Ovary (tissue), 9 donors: ENCODE data around the gene C1QTNF1. TPM values are rescaled to one million over a fixed set of nuclear protein-coding genes. Genes with fewer than 3 reads are reported as not detected.
A peak's percentile ranks its signal among the peaks of the same experiment; 100 is the strongest.

Experiments
- DNase-seq, 5 donors: peaks; one replicate each; pipeline ENCODE4 v3.0.0-alpha.2; 2019 to 2020
- H3K27ac ChIP-seq, 2 donors: fragments of 200-600 bp; one replicate each; pipeline versions ENCODE4 v1.5.1 to v1.8.0; 2019 to 2022
- H3K27me3 ChIP-seq: fragments of 200-600 bp; one replicate; pipeline ENCODE4 v1.8.0; 2022
- H3K36me3 ChIP-seq: fragments of 200-600 bp; sonication (generic); one replicate; pipeline ENCODE4 v1.5.1; 2019
- H3K4me1 ChIP-seq: one replicate; pipeline ENCODE4 v1.8.1; 2013; ENCODE audit warnings: mild to moderate bottlenecking, moderate library complexity; ENCODE audit not compliant: insufficient read depth
- H3K4me3 ChIP-seq: fragments of 200-600 bp; sonication (generic); one replicate; pipeline ENCODE4 v1.5.1; 2017
- H3K9me3 ChIP-seq, 2 donors: fragments of 200-600 bp in 1 of 2; sonication (generic) in 1 of 2; one replicate each; pipeline versions ENCODE4 v1.5.1 to v1.8.1; 2013 to 2019; ENCODE audit warnings: mild to moderate bottlenecking in 1 of 2, moderate library complexity in 1 of 2
- EP300 ChIP-seq: sonication (generic); formaldehyde crosslinking; IDR thresholded peaks from one replicate; pipeline ENCODE4 v1.6.1; 2017; ENCODE audit warnings: antibody characterized with exemption
- POLR2A ChIP-seq: fragments of 450-650 bp; IDR thresholded peaks from one replicate; pipeline ENCODE4 v1.6.1; 2017; ENCODE audit warnings: antibody characterized with exemption, mild to moderate bottlenecking, moderate library complexity
- WGBS, 3 donors: extraction: QIAGEN DNeasy Blood & Tissue Kit in 1 of 3; methylation state at CpG; one replicate each; pipeline versions ENCODE4 v1.1.5 to v1.1.7; 2013 to 2017; 5-methylcytosine and 5-hydroxymethylcytosine counted together
- intact Hi-C, 4 donors: fragments of 100-400 bp; cut with DNase I; formaldehyde crosslinking; loops; one replicate each; pipeline versions ENCODE4 v1.11.0 to v1.15.1; 2022 to 2023
- polyA plus RNA-seq, 2 donors: library from polyadenylated mRNA; stranded (reverse); fragments of 200-250 nt in 1 of 2; fragments of 350-450 nt in 1 of 2; fragmentation: Illumina TruSeq in 1 of 2; extraction: RNeasy Lipid Tissue Mini Kit (QIAGEN cat#74804) in 1 of 2; gene quantifications; one replicate each; pipeline ENCODE4 v1.2.3, GENCODE V29; 2013 to 2014
- total RNA-seq, 7 donors: library from RNA; depleted of rRNA in 2 of 7; stranded (reverse); fragments of >200 nt in 2 of 7; fragmentation: NEBNext Ultra II Directional in 3 of 7; extraction: Animal tissue kit (Norgen Biotek cat#: 25700) in 3 of 7; gene quantifications; one replicate each; pipeline versions ENCODE4 v1.1.0 to v1.2.4, GENCODE V29; 2016 to 2023
- TF ChIP-seq, protein P1 (sequence below), 3 donors: fragments of 450-650 bp in 2 of 3; fragments of 200-600 bp in 1 of 3; IDR thresholded peaks; one replicate each; pipeline versions ENCODE4 v1.5.1 to v1.8.0; 2016 to 2022; ENCODE audit warnings: antibody characterized with exemption in 3 of 3, mild to moderate bottlenecking in 1 of 3
- donor health status: DM: no; HTN: no; CAD: no; lungs with moderate emphysema.
- donor health status: DM: no; HTN: no; CAD: no.
- donor health status: Bipolar disorder and iron deficiency.
- donor health status: DM: yes; HTN: yes; CAD: no.
- donor health status: DM: no; HTN: no; CAD: no.
- donor health status: DM: yes; HTN: yes; CAD: no.

Gene C1QTNF1
- total and polyA plus RNA-seq, 9 donors, result 17.9 to 85.9 (median 53.5) TPM

GRCh38 chr17:79011451-79012147 is 12.4 kb upstream of the C1QTNF1 start:
- intact Hi-C loops, result loop anchor here in 1 of 4 donors (10.0 kb wide), 1 partner anchor 383 kb away; no protein-coding TSS in a partner anchor
- no peak overlapping the region for H3K4me3 ChIP-seq
- TF ChIP-seq POLR2A (no peak), EP300 (no peak)
- TF ChIP-seq, protein P1, sequence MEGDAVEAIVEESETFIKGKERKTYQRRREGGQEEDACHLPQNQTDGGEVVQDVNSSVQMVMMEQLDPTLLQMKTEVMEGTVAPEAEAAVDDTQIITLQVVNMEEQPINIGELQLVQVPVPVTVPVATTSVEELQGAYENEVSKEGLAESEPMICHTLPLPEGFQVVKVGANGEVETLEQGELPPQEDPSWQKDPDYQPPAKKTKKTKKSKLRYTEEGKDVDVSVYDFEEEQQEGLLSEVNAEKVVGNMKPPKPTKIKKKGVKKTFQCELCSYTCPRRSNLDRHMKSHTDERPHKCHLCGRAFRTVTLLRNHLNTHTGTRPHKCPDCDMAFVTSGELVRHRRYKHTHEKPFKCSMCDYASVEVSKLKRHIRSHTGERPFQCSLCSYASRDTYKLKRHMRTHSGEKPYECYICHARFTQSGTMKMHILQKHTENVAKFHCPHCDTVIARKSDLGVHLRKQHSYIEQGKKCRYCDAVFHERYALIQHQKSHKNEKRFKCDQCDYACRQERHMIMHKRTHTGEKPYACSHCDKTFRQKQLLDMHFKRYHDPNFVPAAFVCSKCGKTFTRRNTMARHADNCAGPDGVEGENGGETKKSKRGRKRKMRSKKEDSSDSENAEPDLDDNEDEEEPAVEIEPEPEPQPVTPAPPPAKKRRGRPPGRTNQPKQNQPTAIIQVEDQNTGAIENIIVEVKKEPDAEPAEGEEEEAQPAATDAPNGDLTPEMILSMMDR (IDR thresholded peaks at IDR 0.05), result no peak
- no peak overlapping the region for H3K27ac ChIP-seq
- H3K4me1 ChIP-seq, result peaks cover 14% of the 10 kb centered on the region
- H3K27me3 ChIP-seq, result no peaks in the 10 kb centered on the region
- WGBS, 3 donors, result 62 to 74% (median 64%) methylated on average over 5 of the region's 5 CpGs
- no peaks in the 10 kb centered on the region for H3K9me3 ChIP-seq
- no peaks in the 10 kb centered on the region for H3K36me3 ChIP-seq
- DNase-seq, result peak in 1 of 5 donors; percentile 3

GRCh38 chr17:79012563-79013134 is 11.3 kb upstream of the C1QTNF1 start:
- peak in 1 of 5 donors; percentile 4 for DNase-seq
- no peak for TF ChIP-seq POLR2A
- TF ChIP-seq, protein P1 (IDR thresholded peaks at IDR 0.05), result no peak
- TF ChIP-seq EP300, result no peak
- peaks cover 10% of the 10 kb centered on the region for H3K4me1 ChIP-seq
- intact Hi-C loops, result loop anchor here in 1 of 4 donors (10.0 kb wide), 1 partner anchor 382 kb away; no protein-coding TSS in a partner anchor
- H3K27me3 ChIP-seq, result no peaks in the 10 kb centered on the region
- no peaks in the 10 kb centered on the region for H3K9me3 ChIP-seq
- WGBS, 3 donors, result 74 to 80% (median 76%) methylated on average over 6 of the region's 6 CpGs
- H3K4me3 ChIP-seq, result no peak overlapping the region
- H3K36me3 ChIP-seq, result no peaks in the 10 kb centered on the region
- no peak overlapping the region for H3K27ac ChIP-seq

GRCh38 chr17:79014158-79014758 is 9.7 kb upstream of the C1QTNF1 start:
- Histone ChIP-seq H3K4me1 (peaks cover 2% of the 10 kb centered on the region), H3K9me3 (no peaks in the 10 kb centered on the region), H3K4me3 (no peak overlapping the region), H3K36me3 (no peaks in the 10 kb centered on the region), H3K27ac (no peak overlapping the region), H3K27me3 (no peaks in the 10 kb centered on the region)
- no peak for DNase-seq
- intact Hi-C loops, result loop anchor here in 1 of 4 donors (10.0 kb wide), 1 partner anchor 381 kb away; no protein-coding TSS in a partner anchor
- TF ChIP-seq, protein P1 (IDR thresholded peaks at IDR 0.05), result no peak
- TF ChIP-seq EP300 (no peak), POLR2A (no peak)
- WGBS, 3 donors, result 82 to 83% (median 82%) methylated on average over 2 of the region's 2 CpGs

- Histone ChIP-seq H3K27me3 (no peaks in the 10 kb centered on the region), H3K36me3 (no peaks in the 10 kb centered on the region), H3K27ac (no peak overlapping the region), H3K4me3 (no peak overlapping the region), H3K4me1 (peaks cover 2% of the 10 kb centered on the region), H3K9me3 (no peaks in the 10 kb centered on the region)
- peak in 1 of 5 donors; percentile 3 for DNase-seq
- intact Hi-C loops, result loop anchor here in 2 of 4 donors (2.0 to 10.0 kb wide), 2 partner anchors 375 to 377 kb away; no protein-coding TSS in a partner anchor
- 70 to 77% (median 74%) methylated on average over 6 of the region's 6 CpGs for WGBS, 3 donors
- TF ChIP-seq, protein P1 (IDR thresholded peaks at IDR 0.05), result no peak
- no peak for TF ChIP-seq EP300
- no peak for TF ChIP-seq POLR2A
Observed at GRCh38 chr17:79017546-79018369, 6.2 kb upstream of the C1QTNF1 start.
